GM12872 (cell line): ENCODE data around the gene DAG1.

ENCODE experiments used
- CTCF ChIP-seq: IDR thresholded peaks from 3 replicates; pipeline ENCODE4 v1.5.1; 2011; ENCODE audit warnings: low read depth, mild to moderate bottlenecking, low read length, moderate library complexity; ENCODE audit not compliant: insufficient read depth

Gene DAG1

GRCh38 chr3:49552087-49552486, 82.0 kb downstream of the DAG1 start:
- TF ChIP-seq CTCF, result no peak

- TF ChIP-seq CTCF, result no peak
Measured at GRCh38 chr3:49553324-49553691, 83.2 kb downstream of the DAG1 start.

- TF ChIP-seq CTCF, result no peak
Measured at GRCh38 chr3:49553692-49554632, 83.9 kb downstream of the DAG1 start, which contains the start of gene BSN. TSS of gene BSN (plus strand) at chr3:49554477. CDS start at chr3:49554603, 126 bp downstream.

GRCh38 chr3:49554633-49555265, 84.7 kb downstream of the DAG1 start:
- TF ChIP-seq CTCF, result no peak

GRCh38 chr3:49556500-49557275, 86.6 kb downstream of the DAG1 start:
- TF ChIP-seq CTCF, result no peak

- TF ChIP-seq CTCF, result no peak; the same call in 2 of the 3 replicates
Measured at GRCh38 chr3:49563040-49563578, 93.0 kb downstream of the DAG1 start.

GRCh38 chr3:49563766-49564165, 93.7 kb downstream of the DAG1 start:
- no peak for TF ChIP-seq CTCF
